ENCODE data around the gene SH3BGRL2.

GRCh38 chr6:79647741-79648140 lies 16.6 kb downstream of the SH3BGRL2 start:
- TF ChIP-seq CEBPB (IDR thresholded peaks at IDR 0.05; ENCODE audit: low read depth, low read length) (no peak), CTCF (conservative IDR thresholded peaks at IDR 0.05; ENCODE audit: low read depth, low read length) (no peak), POLR2A (IDR thresholded peaks at IDR 0.05; ENCODE audit: low read depth, low read length) (no peak), MAFK (IDR thresholded peaks at IDR 0.05; ENCODE audit: low read depth, low read length) (no peak), RAD21 (IDR thresholded peaks at IDR 0.05; ENCODE audit: low read length) (no peak), RCOR1 (IDR thresholded peaks at IDR 0.05; ENCODE audit: insufficient replicate concordance, low read length) (no peak), RFX5 (IDR thresholded peaks at IDR 0.05; ENCODE audit: low read depth, low read length) (no peak), MAZ (IDR thresholded peaks at IDR 0.05; ENCODE audit: borderline replicate concordance, low read depth, low read length) (no peak), BHLHE40 (IDR thresholded peaks at IDR 0.05; ENCODE audit: low read depth, low read length) (no peak), SMC3 (IDR thresholded peaks at IDR 0.05; ENCODE audit: low read depth, low read length) (no peak)
- TF ChIP-seq, protein P1, sequence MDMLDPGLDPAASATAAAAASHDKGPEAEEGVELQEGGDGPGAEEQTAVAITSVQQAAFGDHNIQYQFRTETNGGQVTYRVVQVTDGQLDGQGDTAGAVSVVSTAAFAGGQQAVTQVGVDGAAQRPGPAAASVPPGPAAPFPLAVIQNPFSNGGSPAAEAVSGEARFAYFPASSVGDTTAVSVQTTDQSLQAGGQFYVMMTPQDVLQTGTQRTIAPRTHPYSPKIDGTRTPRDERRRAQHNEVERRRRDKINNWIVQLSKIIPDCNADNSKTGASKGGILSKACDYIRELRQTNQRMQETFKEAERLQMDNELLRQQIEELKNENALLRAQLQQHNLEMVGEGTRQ (IDR thresholded peaks at IDR 0.05; ENCODE audit: low read depth, low read length), result no peak

Data from IMR-90 (cell line).